OCI-LY1 (cell line): Measurements from ENCODE around the gene IMPA2.

Experiments used
- H2AFZ ChIP-seq: fragments of 200-600 bp; sonication (generic), shearing (Covaris generic); 2 replicates; pipeline ENCODE4 v1.6.0; 2014; ENCODE audit warnings: antibody characterized with exemption, mild to moderate bottlenecking, low read length
- H3F3A ChIP-seq: fragments of 200-600 bp; sonication (generic), shearing (Covaris generic); 2 replicates; pipeline ENCODE4 v1.6.0; 2014; ENCODE audit warnings: mild to moderate bottlenecking, antibody characterized with exemption, low read length, moderate library complexity; ENCODE audit not compliant: insufficient read depth
- H3K27ac ChIP-seq: fragments of 200-600 bp; sonication (generic); 2 replicates; pipeline ENCODE4 v1.5.1; 2014; ENCODE audit warnings: low read length, mixed run types, mild to moderate bottlenecking, low read depth; ENCODE audit not compliant: poor library complexity, severe bottlenecking
- H3K27me3 ChIP-seq: fragments of 200-600 bp; sonication (generic); 2 replicates; pipeline ENCODE4 v1.6.0; 2014; ENCODE audit warnings: antibody characterized with exemption, mild to moderate bottlenecking, low read length, moderate library complexity; ENCODE audit not compliant: insufficient read depth
- H3K36me3 ChIP-seq: fragments of 200-600 bp; sonication (generic); 2 replicates; pipeline ENCODE4 v1.6.1; 2014; ENCODE audit warnings: mild to moderate bottlenecking, antibody characterized with exemption, low read length, moderate library complexity, mixed read lengths; ENCODE audit not compliant: insufficient read depth
- H3K4me1 ChIP-seq: fragments of 200-600 bp; sonication (generic); 2 replicates; pipeline ENCODE4 v1.5.1; 2014; ENCODE audit warnings: mild to moderate bottlenecking, low read length, moderate library complexity; ENCODE audit not compliant: insufficient read depth, severe bottlenecking
- H3K4me2 ChIP-seq: fragments of 200-600 bp; sonication (generic), shearing (Covaris generic); 2 replicates; pipeline ENCODE4 v1.6.1; 2014; ENCODE audit warnings: low read length
- H3K4me3 ChIP-seq: fragments of 200-600 bp; sonication (generic); 2 replicates; pipeline ENCODE4 v1.5.1; 2014; ENCODE audit warnings: low read length, low read depth, mild to moderate bottlenecking, mixed read lengths; ENCODE audit not compliant: poor library complexity, severe bottlenecking
- H3K79me2 ChIP-seq: fragments of 200-600 bp; shearing (Covaris generic); 2 replicates; pipeline ENCODE4 v1.6.1; 2016; ENCODE audit warnings: mixed run types, low read length, mixed read lengths; ENCODE audit not compliant: insufficient read depth
- H3K9ac ChIP-seq: fragments of 200-600 bp; sonication (generic), shearing (Covaris generic); 2 replicates; pipeline ENCODE4 v1.6.1; 2014; ENCODE audit warnings: mild to moderate bottlenecking, low read length, mixed read lengths
- H3K9me2 ChIP-seq: fragments of 200-600 bp; sonication (generic), shearing (Covaris generic); 2 replicates; pipeline ENCODE4 v1.6.1; 2014; ENCODE audit warnings: low read depth, mild to moderate bottlenecking, low read length, mixed read lengths
- H3K9me3 ChIP-seq: fragments of 200-600 bp; shearing (Covaris generic); 2 replicates; pipeline ENCODE4 v1.6.1; 2014; ENCODE audit warnings: low read length, mixed read lengths
- H4K20me1 ChIP-seq: fragments of 200-600 bp; sonication (generic), shearing (Covaris generic); 2 replicates; pipeline ENCODE4 v1.6.0; 2016; ENCODE audit warnings: mild to moderate bottlenecking, low read length; ENCODE audit not compliant: insufficient read depth
- EZH2 ChIP-seq: fragments of 200-600 bp; sonication (generic), shearing (Covaris generic); IDR thresholded peaks from 2 replicates; pipeline ENCODE4 v1.8.0; 2017; ENCODE audit warnings: borderline replicate concordance, mixed run types, mild to moderate bottlenecking, antibody characterized with exemption, low read length, moderate library complexity, mixed read lengths
- TF ChIP-seq, protein P1 (sequence below): fragments of 200-600 bp; sonication (generic), shearing (Covaris generic); IDR thresholded peaks from 2 replicates; pipeline ENCODE4 v1.5.1; 2017; ENCODE audit warnings: mild to moderate bottlenecking, antibody characterized with exemption, low read length, moderate library complexity, mixed read lengths

Gene IMPA2

DNA sequence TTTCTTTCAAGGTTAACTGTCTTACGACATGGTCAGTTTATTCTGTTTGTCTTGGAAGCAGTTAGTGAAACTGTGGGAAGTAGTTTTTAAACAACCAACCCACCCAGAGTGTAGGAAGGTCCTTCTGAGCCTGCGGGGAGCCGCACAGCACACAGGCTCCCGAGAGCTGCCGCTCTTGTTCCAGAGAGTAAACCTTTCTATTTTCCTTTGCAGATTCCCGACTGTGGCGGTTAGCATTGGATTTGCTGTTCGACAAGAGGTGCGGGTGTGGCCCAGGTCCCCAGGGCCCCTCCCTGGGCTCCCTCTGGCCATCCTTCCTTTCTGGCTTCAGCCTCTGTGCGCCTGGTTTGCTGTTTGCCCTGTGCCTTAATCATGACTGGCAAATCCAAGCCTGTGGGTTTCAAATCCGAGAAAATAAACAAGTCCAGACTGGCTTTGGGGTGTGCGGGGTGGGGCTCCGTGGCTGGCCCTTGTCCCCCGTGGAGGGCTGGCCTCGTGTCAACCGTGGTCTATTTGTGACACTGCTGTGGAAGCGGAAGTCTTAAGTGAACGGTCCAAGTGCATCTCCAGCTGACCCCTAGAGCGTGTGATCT lies 30.7 kb downstream of the IMPA2 start:
- Histone ChIP-seq H3K27me3 (no peaks in the 10 kb centered on the region; the same call in 1 of the 2 replicates), H3K27ac (no peak overlapping the region), H3K4me3 (no peak overlapping the region), H3K4me1 (no peaks in the 10 kb centered on the region), H3K9me2 (no peaks in the 10 kb centered on the region), H3K36me3 (no peaks in the 10 kb centered on the region), H3K4me2 (no peak overlapping the region), H3F3A (no peaks in the 10 kb centered on the region), H4K20me1 (no peaks in the 10 kb centered on the region), H3K9ac (no peak overlapping the region), H3K9me3 (no peaks in the 10 kb centered on the region), H2AFZ (no peak overlapping the region), H3K79me2 (no peaks in the 10 kb centered on the region)
- TF ChIP-seq, protein P1, sequence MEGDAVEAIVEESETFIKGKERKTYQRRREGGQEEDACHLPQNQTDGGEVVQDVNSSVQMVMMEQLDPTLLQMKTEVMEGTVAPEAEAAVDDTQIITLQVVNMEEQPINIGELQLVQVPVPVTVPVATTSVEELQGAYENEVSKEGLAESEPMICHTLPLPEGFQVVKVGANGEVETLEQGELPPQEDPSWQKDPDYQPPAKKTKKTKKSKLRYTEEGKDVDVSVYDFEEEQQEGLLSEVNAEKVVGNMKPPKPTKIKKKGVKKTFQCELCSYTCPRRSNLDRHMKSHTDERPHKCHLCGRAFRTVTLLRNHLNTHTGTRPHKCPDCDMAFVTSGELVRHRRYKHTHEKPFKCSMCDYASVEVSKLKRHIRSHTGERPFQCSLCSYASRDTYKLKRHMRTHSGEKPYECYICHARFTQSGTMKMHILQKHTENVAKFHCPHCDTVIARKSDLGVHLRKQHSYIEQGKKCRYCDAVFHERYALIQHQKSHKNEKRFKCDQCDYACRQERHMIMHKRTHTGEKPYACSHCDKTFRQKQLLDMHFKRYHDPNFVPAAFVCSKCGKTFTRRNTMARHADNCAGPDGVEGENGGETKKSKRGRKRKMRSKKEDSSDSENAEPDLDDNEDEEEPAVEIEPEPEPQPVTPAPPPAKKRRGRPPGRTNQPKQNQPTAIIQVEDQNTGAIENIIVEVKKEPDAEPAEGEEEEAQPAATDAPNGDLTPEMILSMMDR: no peak
- no peak for TF ChIP-seq EZH2

DNA sequence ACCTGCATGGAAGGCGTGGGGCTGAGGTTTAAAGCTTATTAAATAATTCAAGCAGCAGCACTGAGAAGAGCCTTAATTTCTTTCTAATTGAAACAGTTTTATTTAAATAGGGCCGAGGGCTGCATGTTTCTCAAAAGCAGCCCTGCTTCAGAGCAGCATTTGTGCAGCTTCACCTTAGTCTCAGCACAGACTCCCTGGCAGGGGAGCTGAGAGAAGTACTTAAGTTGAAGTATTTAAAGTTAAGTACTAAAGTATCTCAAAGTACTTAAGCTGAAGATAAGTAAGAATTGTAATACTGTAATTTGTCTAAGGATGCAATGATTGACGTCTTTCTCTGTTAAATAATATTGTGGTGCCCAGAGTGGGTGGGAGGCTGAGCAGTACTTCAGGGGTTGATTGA lies 31.4 kb downstream of the IMPA2 start:
- H3K4me3 ChIP-seq: no peak overlapping the region
- H3F3A ChIP-seq: no peaks in the 10 kb centered on the region
- no peaks in the 10 kb centered on the region for H3K4me1 ChIP-seq
- no peaks in the 10 kb centered on the region; the same call in 1 of the 2 replicates for H3K27me3 ChIP-seq
- H3K79me2 ChIP-seq: no peaks in the 10 kb centered on the region
- no peaks in the 10 kb centered on the region for H4K20me1 ChIP-seq
- H3K9me2 ChIP-seq: no peaks in the 10 kb centered on the region
- H3K9ac ChIP-seq: no peak overlapping the region
- no peak overlapping the region for H3K4me2 ChIP-seq
- H3K9me3 ChIP-seq: no peaks in the 10 kb centered on the region
- H2AFZ ChIP-seq: no peak overlapping the region
- no peak for TF ChIP-seq EZH2
- TF ChIP-seq, protein P1: no peak
- H3K36me3 ChIP-seq: no peaks in the 10 kb centered on the region
- no peak overlapping the region for H3K27ac ChIP-seq

DNA sequence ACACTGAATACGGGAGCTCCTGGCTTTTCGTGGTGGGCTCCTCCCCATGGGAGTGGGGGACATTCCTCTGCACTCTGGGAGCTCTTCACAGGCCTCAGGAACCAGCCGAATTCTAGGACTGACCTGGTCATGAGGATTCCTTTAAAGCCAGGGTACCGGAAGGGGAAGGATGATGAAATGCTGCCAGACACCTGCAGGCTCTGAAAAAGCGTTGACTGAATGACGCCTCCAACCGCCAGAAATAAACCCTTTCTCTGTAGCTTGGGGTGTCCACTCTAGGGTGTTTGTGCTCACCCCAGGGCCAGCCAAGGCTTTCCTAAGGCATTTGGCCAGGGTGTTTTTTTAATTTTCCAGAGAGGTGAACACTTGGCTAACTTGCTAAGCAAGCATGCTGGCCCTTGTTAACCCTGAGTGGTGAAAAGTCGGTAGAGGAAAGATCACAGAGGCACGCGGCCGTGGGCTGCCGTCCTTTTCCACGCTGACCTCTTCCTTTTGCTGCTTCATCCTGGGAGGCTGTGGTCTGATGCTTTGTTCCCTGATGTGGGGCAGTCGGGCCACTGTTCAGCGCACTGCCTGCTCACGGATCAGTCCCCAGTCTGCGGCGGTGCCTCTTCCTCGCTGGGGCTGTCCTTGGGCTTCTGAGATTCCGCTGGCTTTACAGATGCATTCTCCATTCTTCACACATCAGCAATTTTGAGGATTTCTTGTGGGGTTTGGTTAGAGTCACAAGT lies 32.0 kb downstream of the IMPA2 start:
- H3K27me3 ChIP-seq: no peaks in the 10 kb centered on the region; the same call in 1 of the 2 replicates
- no peaks in the 10 kb centered on the region for H3K9me3 ChIP-seq
- no peaks in the 10 kb centered on the region for H4K20me1 ChIP-seq
- no peak for TF ChIP-seq EZH2
- TF ChIP-seq, protein P1: no peak
- no peaks in the 10 kb centered on the region for H3K4me1 ChIP-seq
- no peaks in the 10 kb centered on the region for H3K9me2 ChIP-seq
- H3K4me3 ChIP-seq: no peak overlapping the region
- no peaks in the 10 kb centered on the region for H3K79me2 ChIP-seq
- H3K4me2 ChIP-seq: no peak overlapping the region
- no peak overlapping the region for H2AFZ ChIP-seq
- no peaks in the 10 kb centered on the region for H3K36me3 ChIP-seq
- H3F3A ChIP-seq: no peaks in the 10 kb centered on the region
- no peak overlapping the region for H3K9ac ChIP-seq
- no peak overlapping the region for H3K27ac ChIP-seq
